K562 (cell line): ENCODE measurements around the gene SYT7. TPM values are rescaled to one million over a fixed set of nuclear protein-coding genes. Genes with fewer than 3 reads are reported as not detected.
A peak's percentile ranks its signal among the peaks of the same experiment; 100 is the strongest.

ENCODE experiments used
- ASH1L ChIP-seq: fragments of 450-650 bp; IDR thresholded peaks from 2 replicates; pipeline ENCODE4 v1.6.1; 2018; ENCODE audit warnings: borderline replicate concordance, mild to moderate bottlenecking, low read depth; ENCODE audit not compliant: partially characterized antibody
- CREB1 ChIP-seq, 2 experiments: sonication (generic) in 1 of 2; formaldehyde crosslinking in 1 of 2; IDR thresholded peaks; 2 replicates each; pipeline versions ENCODE4 v1.6.1 to v1.8.0; 2012 to 2022; ENCODE audit warnings: inconsistent platforms in 1 of 2, mild to moderate bottlenecking in 1 of 2, missing genetic modification reagents in 1 of 2, moderate library complexity in 1 of 2
- FOXJ3 ChIP-seq: sonication (generic); formaldehyde crosslinking; IDR thresholded peaks from 2 replicates; pipeline ENCODE4 v1.4.0; 2020; ENCODE audit warnings: mild to moderate bottlenecking, missing genetic modification reagents
- HDGF ChIP-seq: fragments of 450-650 bp; IDR thresholded peaks from 2 replicates; pipeline ENCODE4 v1.6.1; 2016
- PPARD ChIP-seq: fragments of 250-450 bp; sonication (Bioruptor Pico); IDR thresholded peaks from 2 replicates; pipeline ENCODE4 v1.8.0; 2022; ENCODE audit warnings: inconsistent platforms, mild to moderate bottlenecking, moderate library complexity
- RNF2 ChIP-seq: sonication (generic); IDR thresholded peaks from 2 replicates; pipeline ENCODE4 v1.6.1; 2016
- ZNF316 ChIP-seq: fragments of 450-650 bp; IDR thresholded peaks from 2 replicates; pipeline ENCODE4 v1.6.1; 2016
- ZNF584 ChIP-seq: fragments of 200-800 bp; sonication (Bioruptor generic); IDR thresholded peaks from 2 replicates; pipeline ENCODE4 v1.6.1; 2016; ENCODE audit warnings: low read depth, mild to moderate bottlenecking, missing genetic modification characterization, missing compliant biosample characterization
- polyA plus RNA-seq, 8 experiments: library from polyadenylated mRNA; depleted of rRNA in 4 of 8; stranded (reverse) in 5 of 8; unstranded in 3 of 8; fragments of >200 nt; fragmentation: Nextera tagmentation in 2 of 8; fragmentation: Illumina TruSeq in 1 of 8; extraction: Ambion mirVana in 2 of 8; extraction: Trizol in 1 of 8; gene quantifications; 2 replicates each; pipeline versions ENCODE4 v1.2.1 to v1.2.3, GENCODE V29; 2011 to 2014; ENCODE audit warnings: inconsistent platforms in 1 of 8, missing spikeins in 1 of 8
- total RNA-seq, 7 experiments: library from RNA; depleted of rRNA in 6 of 7; stranded (reverse); fragments of >200 nt in 6 of 7; fragmentation: Illumina TruSeq in 2 of 7; extraction: Trizol in 2 of 7; gene quantifications; 2 replicates each; pipeline versions ENCODE4 v1.2.1 to v1.2.3, GENCODE V29; 2011 to 2021; ENCODE audit warnings: low replicate concordance in 1 of 7
- TF ChIP-seq, protein P1 (sequence below), 2 experiments: fragments of 450-650 bp in 1 of 2; sonication (generic) in 1 of 2; formaldehyde crosslinking in 1 of 2; IDR thresholded peaks; 2 replicates each; pipeline versions ENCODE4 v1.7.1 to v1.9.0; 2016 to 2022; ENCODE audit warnings: inconsistent platforms in 1 of 2, mild to moderate bottlenecking in 1 of 2, missing genetic modification reagents in 1 of 2
- TF ChIP-seq, protein P2 (sequence below): fragments of 450-650 bp; IDR thresholded peaks from 2 replicates; pipeline ENCODE4 v1.6.1; 2014; ENCODE audit warnings: low read depth, mild to moderate bottlenecking, moderate library complexity, borderline replicate concordance
- TF ChIP-seq, protein P3 (sequence below): sonication (generic); formaldehyde crosslinking; IDR thresholded peaks from 2 replicates; pipeline ENCODE4 v1.9.0; 2022; ENCODE audit warnings: mild to moderate bottlenecking, missing genetic modification reagents
- TF ChIP-seq, protein P4 (sequence below): fragments of 250-450 bp; sonication (Bioruptor Pico); IDR thresholded peaks from 2 replicates; pipeline ENCODE4 v1.4.0; 2020; ENCODE audit warnings: mild to moderate bottlenecking, moderate library complexity, borderline replicate concordance

SYT7 gene
- total and polyA plus RNA-seq, 9 of the 15 experiments (the other 6 are each of a cell fraction or from before 2014, with no cell fraction given), result 0.01 to 0.51 (median 0.16) TPM; not detected in 1

DNA sequence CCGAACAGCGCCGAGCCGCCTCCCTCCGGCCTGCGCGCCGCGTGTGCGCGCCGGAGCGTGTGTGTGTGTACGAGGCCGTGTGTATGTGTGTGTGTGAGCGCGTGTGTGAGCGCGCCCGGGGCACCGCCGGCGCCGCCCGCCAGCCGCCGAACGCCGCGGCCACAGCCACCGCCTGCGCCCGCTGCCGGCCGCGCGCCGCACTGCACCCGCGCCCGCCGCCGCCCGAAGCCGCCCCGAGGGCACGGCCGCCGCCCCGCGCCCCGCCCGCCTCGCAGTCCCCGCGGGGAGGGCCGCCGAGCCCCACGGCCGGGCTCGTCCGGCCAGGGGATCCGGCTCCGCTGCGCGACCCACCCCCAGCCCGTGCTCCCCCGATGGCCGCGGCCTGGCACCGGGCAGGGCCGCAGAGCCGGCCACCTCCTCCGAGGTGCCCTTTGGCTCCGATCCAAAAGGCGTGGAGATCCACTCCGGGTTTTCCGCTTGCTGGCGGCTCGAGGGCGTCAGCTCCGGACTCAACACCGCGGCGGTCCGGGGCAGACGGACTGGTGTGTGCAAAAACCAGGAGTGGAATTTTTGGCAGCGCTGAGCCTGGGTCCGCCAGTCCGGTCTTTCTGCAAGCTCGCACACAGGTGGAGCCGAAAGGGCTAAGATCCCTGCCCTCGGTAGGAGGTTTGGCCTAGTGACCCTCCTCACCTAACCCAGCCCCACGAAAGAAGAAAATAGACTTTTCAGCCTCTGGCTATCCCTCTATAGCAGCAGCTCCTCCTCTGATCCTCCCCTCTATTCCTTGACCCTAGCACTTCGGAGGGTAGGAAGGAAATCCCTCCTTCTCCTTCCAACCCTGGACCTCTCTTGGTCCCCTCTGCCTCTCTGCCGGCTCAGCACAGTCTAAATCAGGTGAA, at the start of gene SYT7 (continued):
- TF ChIP-seq, protein P1, sequence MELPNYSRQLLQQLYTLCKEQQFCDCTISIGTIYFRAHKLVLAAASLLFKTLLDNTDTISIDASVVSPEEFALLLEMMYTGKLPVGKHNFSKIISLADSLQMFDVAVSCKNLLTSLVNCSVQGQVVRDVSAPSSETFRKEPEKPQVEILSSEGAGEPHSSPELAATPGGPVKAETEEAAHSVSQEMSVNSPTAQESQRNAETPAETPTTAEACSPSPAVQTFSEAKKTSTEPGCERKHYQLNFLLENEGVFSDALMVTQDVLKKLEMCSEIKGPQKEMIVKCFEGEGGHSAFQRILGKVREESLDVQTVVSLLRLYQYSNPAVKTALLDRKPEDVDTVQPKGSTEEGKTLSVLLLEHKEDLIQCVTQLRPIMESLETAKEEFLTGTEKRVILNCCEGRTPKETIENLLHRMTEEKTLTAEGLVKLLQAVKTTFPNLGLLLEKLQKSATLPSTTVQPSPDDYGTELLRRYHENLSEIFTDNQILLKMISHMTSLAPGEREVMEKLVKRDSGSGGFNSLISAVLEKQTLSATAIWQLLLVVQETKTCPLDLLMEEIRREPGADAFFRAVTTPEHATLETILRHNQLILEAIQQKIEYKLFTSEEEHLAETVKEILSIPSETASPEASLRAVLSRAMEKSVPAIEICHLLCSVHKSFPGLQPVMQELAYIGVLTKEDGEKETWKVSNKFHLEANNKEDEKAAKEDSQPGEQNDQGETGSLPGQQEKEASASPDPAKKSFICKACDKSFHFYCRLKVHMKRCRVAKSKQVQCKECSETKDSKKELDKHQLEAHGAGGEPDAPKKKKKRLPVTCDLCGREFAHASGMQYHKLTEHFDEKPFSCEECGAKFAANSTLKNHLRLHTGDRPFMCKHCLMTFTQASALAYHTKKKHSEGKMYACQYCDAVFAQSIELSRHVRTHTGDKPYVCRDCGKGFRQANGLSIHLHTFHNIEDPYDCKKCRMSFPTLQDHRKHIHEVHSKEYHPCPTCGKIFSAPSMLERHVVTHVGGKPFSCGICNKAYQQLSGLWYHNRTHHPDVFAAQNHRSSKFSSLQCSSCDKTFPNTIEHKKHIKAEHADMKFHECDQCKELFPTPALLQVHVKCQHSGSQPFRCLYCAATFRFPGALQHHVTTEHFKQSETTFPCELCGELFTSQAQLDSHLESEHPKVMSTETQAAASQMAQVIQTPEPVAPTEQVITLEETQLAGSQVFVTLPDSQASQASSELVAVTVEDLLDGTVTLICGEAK (IDR thresholded peaks at IDR 0.05), result peak; percentile 66
- TF ChIP-seq, protein P1 (CRISPR knock-in tag; IDR thresholded peaks at IDR 0.05), result 0 out of 2 replicates have a peak, but pooled peaks have one; percentile 17
- TF ChIP-seq RNF2 (peak; percentile 51; the same call in 1 of the 2 replicates), ZNF584 (CRISPR knock-in tag) (peak; percentile 74; the same call in 1 of the 2 replicates), HDGF (no peak), FOXJ3 (CRISPR knock-in tag) (no peak), CREB1 (IDR thresholded peaks at IDR 0.05) (peak; percentile 33; the same call in 1 of the 2 replicates), CREB1 (CRISPR knock-in tag; IDR thresholded peaks at IDR 0.05) (peak; percentile 72), ASH1L (no peak), PPARD (CRISPR knock-in tag) (no peak), ZNF316 (no peak)
- TF ChIP-seq, protein P2, sequence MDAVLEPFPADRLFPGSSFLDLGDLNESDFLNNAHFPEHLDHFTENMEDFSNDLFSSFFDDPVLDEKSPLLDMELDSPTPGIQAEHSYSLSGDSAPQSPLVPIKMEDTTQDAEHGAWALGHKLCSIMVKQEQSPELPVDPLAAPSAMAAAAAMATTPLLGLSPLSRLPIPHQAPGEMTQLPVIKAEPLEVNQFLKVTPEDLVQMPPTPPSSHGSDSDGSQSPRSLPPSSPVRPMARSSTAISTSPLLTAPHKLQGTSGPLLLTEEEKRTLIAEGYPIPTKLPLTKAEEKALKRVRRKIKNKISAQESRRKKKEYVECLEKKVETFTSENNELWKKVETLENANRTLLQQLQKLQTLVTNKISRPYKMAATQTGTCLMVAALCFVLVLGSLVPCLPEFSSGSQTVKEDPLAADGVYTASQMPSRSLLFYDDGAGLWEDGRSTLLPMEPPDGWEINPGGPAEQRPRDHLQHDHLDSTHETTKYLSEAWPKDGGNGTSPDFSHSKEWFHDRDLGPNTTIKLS, result 0 out of 2 replicates have a peak, but pooled peaks have one; percentile 27
- TF ChIP-seq, protein P3, sequence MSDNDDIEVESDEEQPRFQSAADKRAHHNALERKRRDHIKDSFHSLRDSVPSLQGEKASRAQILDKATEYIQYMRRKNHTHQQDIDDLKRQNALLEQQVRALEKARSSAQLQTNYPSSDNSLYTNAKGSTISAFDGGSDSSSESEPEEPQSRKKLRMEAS (CRISPR knock-in tag), result no peak
- TF ChIP-seq, protein P4, sequence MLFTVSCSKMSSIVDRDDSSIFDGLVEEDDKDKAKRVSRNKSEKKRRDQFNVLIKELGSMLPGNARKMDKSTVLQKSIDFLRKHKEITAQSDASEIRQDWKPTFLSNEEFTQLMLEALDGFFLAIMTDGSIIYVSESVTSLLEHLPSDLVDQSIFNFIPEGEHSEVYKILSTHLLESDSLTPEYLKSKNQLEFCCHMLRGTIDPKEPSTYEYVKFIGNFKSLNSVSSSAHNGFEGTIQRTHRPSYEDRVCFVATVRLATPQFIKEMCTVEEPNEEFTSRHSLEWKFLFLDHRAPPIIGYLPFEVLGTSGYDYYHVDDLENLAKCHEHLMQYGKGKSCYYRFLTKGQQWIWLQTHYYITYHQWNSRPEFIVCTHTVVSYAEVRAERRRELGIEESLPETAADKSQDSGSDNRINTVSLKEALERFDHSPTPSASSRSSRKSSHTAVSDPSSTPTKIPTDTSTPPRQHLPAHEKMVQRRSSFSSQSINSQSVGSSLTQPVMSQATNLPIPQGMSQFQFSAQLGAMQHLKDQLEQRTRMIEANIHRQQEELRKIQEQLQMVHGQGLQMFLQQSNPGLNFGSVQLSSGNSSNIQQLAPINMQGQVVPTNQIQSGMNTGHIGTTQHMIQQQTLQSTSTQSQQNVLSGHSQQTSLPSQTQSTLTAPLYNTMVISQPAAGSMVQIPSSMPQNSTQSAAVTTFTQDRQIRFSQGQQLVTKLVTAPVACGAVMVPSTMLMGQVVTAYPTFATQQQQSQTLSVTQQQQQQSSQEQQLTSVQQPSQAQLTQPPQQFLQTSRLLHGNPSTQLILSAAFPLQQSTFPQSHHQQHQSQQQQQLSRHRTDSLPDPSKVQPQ (CRISPR knock-in tag), result no peak
